ENCODE data around the gene SDK2. TPM values are rescaled to one million over a fixed set of nuclear protein-coding genes. Genes with fewer than 3 reads are reported as not detected.

The SDK2 gene
- total RNA-seq, 3 donors from 2014 or later (not counting 1 experiment from before 2014, with no cell fraction given), result 0.41 to 0.90 (median 0.49) TPM

- Histone ChIP-seq H3K4me3 (ENCODE audit: low read length) (no peak overlapping the region), H3K27me3 (ENCODE audit: control insufficient read depth, insufficient read depth, low read length) (no peaks in the 10 kb centered on the region), H3K27ac (ENCODE audit: low read length) (no peak overlapping the region), H3K36me3 (ENCODE audit: control insufficient read depth, insufficient read depth, low read length) (no peaks in the 10 kb centered on the region), H3K4me1 (ENCODE audit: control insufficient read depth, insufficient read depth, low read length) (peaks cover 25% of the 10 kb centered on the region), H3K9me3 (ENCODE audit: control insufficient read depth, insufficient read depth, low read length) (no peaks in the 10 kb centered on the region)
- ATAC-seq (no peak), DNase-seq (no peak)
- H3K9me3 Mint-ChIP-seq, result no peaks in the 10 kb centered on the region
- intact Hi-C loops (cut with micrococcal nuclease), result no loop called here
- no peak for TF ChIP-seq CTCF (IDR thresholded peaks at IDR 0.05)
- peaks cover 15 to 35% of the 10 kb centered on the region in 2 donors for H3K4me1 Mint-ChIP-seq
- H3K36me3 Mint-ChIP-seq, result no peaks in the 10 kb centered on the region
- H3K4me3 Mint-ChIP-seq, result no peak overlapping the region
- no peaks in the 10 kb centered on the region for H3K27me3 Mint-ChIP-seq (ENCODE audit: low read depth in 2 of 2)
- WGBS (ENCODE audit: insufficient coverage), result 88% methylated on average over 9 of the region's 9 CpGs
- H3K27ac Mint-ChIP-seq, result no peak overlapping the region
Observed at GRCh38 chr17:73293480-73293911, 350.7 kb downstream of the SDK2 start.

- peaks cover 15 to 35% of the 10 kb centered on the region in 2 donors for H3K4me1 Mint-ChIP-seq
- Histone ChIP-seq H3K9me3 (ENCODE audit: control insufficient read depth, insufficient read depth, low read length) (no peaks in the 10 kb centered on the region), H3K27me3 (ENCODE audit: control insufficient read depth, insufficient read depth, low read length) (no peaks in the 10 kb centered on the region), H3K36me3 (ENCODE audit: control insufficient read depth, insufficient read depth, low read length) (no peaks in the 10 kb centered on the region), H3K4me3 (ENCODE audit: low read length) (no peak overlapping the region), H3K4me1 (ENCODE audit: control insufficient read depth, insufficient read depth, low read length) (peaks cover 25% of the 10 kb centered on the region), H3K27ac (ENCODE audit: low read length) (no peak overlapping the region)
- H3K9me3 Mint-ChIP-seq, result no peaks in the 10 kb centered on the region
- TF ChIP-seq CTCF (IDR thresholded peaks at IDR 0.05), result no peak
- DNase-seq (no peak), ATAC-seq (no peak)
- no peak overlapping the region for H3K27ac Mint-ChIP-seq
- no peaks in the 10 kb centered on the region for H3K36me3 Mint-ChIP-seq
- no peak overlapping the region for H3K4me3 Mint-ChIP-seq
- H3K27me3 Mint-ChIP-seq (ENCODE audit: low read depth in 2 of 2), result no peaks in the 10 kb centered on the region
- intact Hi-C loops (cut with micrococcal nuclease), result no loop called here
- 92% methylated on average over 11 of the region's 11 CpGs for WGBS (ENCODE audit: insufficient coverage)
Observed at GRCh38 chr17:73293031-73293430, 351.2 kb downstream of the SDK2 start.

- Histone ChIP-seq H3K4me1 (ENCODE audit: control insufficient read depth, insufficient read depth, low read length) (peaks cover 25% of the 10 kb centered on the region), H3K9me3 (ENCODE audit: control insufficient read depth, insufficient read depth, low read length) (no peaks in the 10 kb centered on the region), H3K27me3 (ENCODE audit: control insufficient read depth, insufficient read depth, low read length) (no peaks in the 10 kb centered on the region), H3K36me3 (ENCODE audit: control insufficient read depth, insufficient read depth, low read length) (no peaks in the 10 kb centered on the region), H3K4me3 (ENCODE audit: low read length) (no peak overlapping the region), H3K27ac (ENCODE audit: low read length) (no peak overlapping the region)
- Mint-ChIP-seq H3K9me3 (no peaks in the 10 kb centered on the region), H3K27ac (peak overlapping the region in 1 of 2 donors; percentile 83), H3K4me1 (peaks cover 15 to 35% of the 10 kb centered on the region in 2 donors), H3K27me3 (ENCODE audit: low read depth in 2 of 2) (no peaks in the 10 kb centered on the region), H3K4me3 (peak overlapping the region; percentile 9), H3K36me3 (no peaks in the 10 kb centered on the region)
- no peak for TF ChIP-seq CTCF (IDR thresholded peaks at IDR 0.05)
- ATAC-seq (no peak), DNase-seq (no peak)
- intact Hi-C loops (cut with micrococcal nuclease), result no loop called here
- WGBS (ENCODE audit: insufficient coverage), result 90% methylated on average over 10 of the region's 12 CpGs
Observed at GRCh38 chr17:73292031-73292531, 352.2 kb downstream of the SDK2 start.

GRCh38 chr17:73291260-73291801 is 352.9 kb downstream of the SDK2 start:
- ATAC-seq (peak; percentile 71 to 81 (median 73)), DNase-seq (no peak)
- no peaks in the 10 kb centered on the region for H3K9me3 ChIP-seq (ENCODE audit: control insufficient read depth, insufficient read depth, low read length)
- no peaks in the 10 kb centered on the region for H3K27me3 ChIP-seq (ENCODE audit: control insufficient read depth, insufficient read depth, low read length)
- no peaks in the 10 kb centered on the region for H3K9me3 Mint-ChIP-seq
- peak overlapping the region; percentile 43 for H3K4me3 Mint-ChIP-seq
- H3K36me3 ChIP-seq (ENCODE audit: control insufficient read depth, insufficient read depth, low read length), result no peaks in the 10 kb centered on the region
- H3K27ac ChIP-seq (ENCODE audit: low read length), result no peak overlapping the region
- no peaks in the 10 kb centered on the region for H3K36me3 Mint-ChIP-seq
- no peak for TF ChIP-seq CTCF (IDR thresholded peaks at IDR 0.05)
- H3K4me3 ChIP-seq (ENCODE audit: low read length), result no peak overlapping the region
- peaks cover 15 to 35% of the 10 kb centered on the region in 2 donors for H3K4me1 Mint-ChIP-seq
- H3K27ac Mint-ChIP-seq, result peak overlapping the region in 1 of 2 donors; percentile 83
- 20% methylated on average over 8 of the region's 8 CpGs for WGBS (ENCODE audit: insufficient coverage)
- no peaks in the 10 kb centered on the region for H3K27me3 Mint-ChIP-seq (ENCODE audit: low read depth in 2 of 2)
- H3K4me1 ChIP-seq (ENCODE audit: control insufficient read depth, insufficient read depth, low read length), result peaks cover 25% of the 10 kb centered on the region
- intact Hi-C loops (cut with micrococcal nuclease), result no loop called here
